Trophoblast cell (in vitro differentiated cells and primary cell): ENCODE measurements around the gene TRAF2.
A peak's percentile ranks its signal among the peaks of the same experiment; 100 is the strongest.

Source experiments
- DNase-seq, 2 donors: peaks; one replicate each; pipeline ENCODE4 v3.0.0-alpha.2; 2016
- H2AFZ ChIP-seq: 2 replicates; pipeline ENCODE4 v1.6.1; 2013; ENCODE audit warnings: low read length, moderate library complexity, mild to moderate bottlenecking; ENCODE audit not compliant: insufficient read depth, poor library complexity
- H2AK5ac ChIP-seq: 2 replicates; pipeline ENCODE4 v1.6.1; 2013; ENCODE audit warnings: mild to moderate bottlenecking, low read length
- H2BK120ac ChIP-seq: 2 replicates; pipeline ENCODE4 v1.6.1; 2013; ENCODE audit warnings: low read length, mild to moderate bottlenecking, moderate library complexity; ENCODE audit not compliant: insufficient read depth, poor library complexity
- H2BK12ac ChIP-seq: 2 replicates; pipeline ENCODE4 v1.6.1; 2013; ENCODE audit warnings: mild to moderate bottlenecking, low read length, moderate library complexity
- H2BK5ac ChIP-seq: 2 replicates; pipeline ENCODE4 v1.6.1; 2013; ENCODE audit warnings: low read length, low read depth, moderate library complexity, mild to moderate bottlenecking; ENCODE audit not compliant: poor library complexity
- H3K14ac ChIP-seq: 2 replicates; pipeline ENCODE4 v1.6.1; 2013; ENCODE audit warnings: mild to moderate bottlenecking, low read length
- H3K18ac ChIP-seq: 2 replicates; pipeline ENCODE4 v1.6.1; 2013; ENCODE audit warnings: mild to moderate bottlenecking, low read length
- H3K23ac ChIP-seq: 2 replicates; pipeline ENCODE4 v1.6.1; 2013; ENCODE audit warnings: low read length
- H3K27ac ChIP-seq: 2 replicates; pipeline ENCODE4 v1.5.1; 2013; ENCODE audit warnings: low read depth, mild to moderate bottlenecking, inconsistent platforms, low read length, moderate library complexity
- H3K27me3 ChIP-seq: 2 replicates; pipeline ENCODE4 v1.6.1; 2013; ENCODE audit warnings: inconsistent platforms, mild to moderate bottlenecking, low read length, moderate library complexity; ENCODE audit not compliant: insufficient read depth
- H3K36me3 ChIP-seq, 2 experiments: 1 replicate in 1 of 2; 2 replicates in 1 of 2; pipeline ENCODE4 v1.6.1; 2013; ENCODE audit warnings: low read length in 2 of 2, mild to moderate bottlenecking in 2 of 2, moderate library complexity in 1 of 2; ENCODE audit not compliant: insufficient read depth in 2 of 2, control insufficient read depth in 1 of 2
- H3K4ac ChIP-seq: 2 replicates; pipeline ENCODE4 v1.6.1; 2013; ENCODE audit warnings: low read depth, mild to moderate bottlenecking, low read length, moderate library complexity
- H3K4me1 ChIP-seq, 2 experiments: 1 replicate in 1 of 2; 2 replicates in 1 of 2; pipeline ENCODE4 v1.6.1; 2013; ENCODE audit warnings: low read length in 2 of 2, mild to moderate bottlenecking in 2 of 2, moderate library complexity in 1 of 2; ENCODE audit not compliant: insufficient read depth in 2 of 2, control insufficient read depth in 1 of 2
- H3K4me2 ChIP-seq: 2 replicates; pipeline ENCODE4 v1.6.1; 2013; ENCODE audit warnings: inconsistent platforms, mild to moderate bottlenecking, low read length, moderate library complexity
- H3K4me3 ChIP-seq: 2 replicates; pipeline ENCODE4 v1.5.1; 2013; ENCODE audit warnings: mild to moderate bottlenecking, low read depth, low read length, inconsistent platforms
- H3K79me1 ChIP-seq: one replicate; pipeline ENCODE4 v1.6.1; 2013; ENCODE audit warnings: low read length
- H3K79me2 ChIP-seq: 2 replicates; pipeline ENCODE4 v1.6.1; 2013; ENCODE audit warnings: low read length, mild to moderate bottlenecking; ENCODE audit not compliant: control insufficient read depth, insufficient read depth, poor library complexity
- H3K9ac ChIP-seq: 2 replicates; pipeline ENCODE4 v1.6.1; 2013; ENCODE audit warnings: mild to moderate bottlenecking, low read length
- H3K9me3 ChIP-seq: 2 replicates; pipeline ENCODE4 v1.6.1; 2013; ENCODE audit warnings: low read depth, mild to moderate bottlenecking, control low read depth, inconsistent platforms, low read length; ENCODE audit not compliant: insufficient read depth
- H4K12ac ChIP-seq: 2 replicates; pipeline ENCODE4 v1.6.1; 2013; ENCODE audit warnings: low read depth, mild to moderate bottlenecking, low read length, moderate library complexity
- H4K8ac ChIP-seq: 2 replicates; pipeline ENCODE4 v1.6.1; 2013; ENCODE audit warnings: low read depth, mild to moderate bottlenecking, low read length, moderate library complexity
- H4K91ac ChIP-seq: one replicate; pipeline ENCODE4 v1.6.1; 2013; ENCODE audit warnings: low read depth, mild to moderate bottlenecking, low read length, moderate library complexity
- WGBS: extraction: QIAGEN DNeasy Blood & Tissue Kit; methylation state at CpG from one replicate; pipeline ENCODE4 v1.1.7; 2013; ENCODE audit warnings: missing lambda C conversion rate; ENCODE audit not compliant: insufficient read length, insufficient coverage; ENCODE audit errors: extremely low coverage; 5-methylcytosine and 5-hydroxymethylcytosine counted together

TRAF2 gene

DNA sequence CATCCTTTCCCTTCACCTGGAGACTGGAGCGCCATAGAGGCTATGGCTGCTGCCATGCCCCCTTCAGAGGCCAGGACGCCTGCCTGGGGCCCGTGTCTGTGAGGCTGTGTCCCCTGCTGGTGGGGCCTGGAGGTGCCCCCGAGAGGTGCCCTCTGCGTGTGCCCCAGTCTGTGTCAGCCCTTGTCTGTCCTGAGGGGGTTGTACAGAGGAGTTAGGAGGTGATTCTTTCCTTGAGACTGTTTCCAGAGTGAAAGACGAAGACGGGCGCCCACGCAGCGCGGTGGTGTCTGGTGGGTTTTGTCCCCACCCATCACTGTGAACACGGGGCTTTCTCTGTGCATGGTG lies 24.6 kb downstream of the TRAF2 start:
- DNase-seq, result no peak
- Histone ChIP-seq H3K18ac (no peak overlapping the region), H3K36me3 (peaks cover 66 to 68% of the 10 kb centered on the region in 2 experiments), H3K79me1 (no peaks in the 10 kb centered on the region), H4K12ac (no peak overlapping the region), H3K27me3 (no peaks in the 10 kb centered on the region), H3K27ac (no peak overlapping the region), H3K23ac (no peak overlapping the region), H2BK5ac (no peak overlapping the region), H3K14ac (no peak overlapping the region), H3K4ac (no peak overlapping the region), H3K9me3 (no peaks in the 10 kb centered on the region), H3K4me1 (no peaks in the 10 kb centered on the region), H4K8ac (no peak overlapping the region), H2BK120ac (no peak overlapping the region), H4K91ac (no peak overlapping the region), H2AFZ (no peak overlapping the region), H3K79me2 (no peaks in the 10 kb centered on the region), H2AK5ac (no peak overlapping the region), H3K4me2 (no peak overlapping the region), H3K9ac (no peak overlapping the region), H2BK12ac (no peak overlapping the region), H3K4me3 (no peak overlapping the region)
- WGBS, result no CpG with 5 or more reads among the region's 12 CpGs

DNA sequence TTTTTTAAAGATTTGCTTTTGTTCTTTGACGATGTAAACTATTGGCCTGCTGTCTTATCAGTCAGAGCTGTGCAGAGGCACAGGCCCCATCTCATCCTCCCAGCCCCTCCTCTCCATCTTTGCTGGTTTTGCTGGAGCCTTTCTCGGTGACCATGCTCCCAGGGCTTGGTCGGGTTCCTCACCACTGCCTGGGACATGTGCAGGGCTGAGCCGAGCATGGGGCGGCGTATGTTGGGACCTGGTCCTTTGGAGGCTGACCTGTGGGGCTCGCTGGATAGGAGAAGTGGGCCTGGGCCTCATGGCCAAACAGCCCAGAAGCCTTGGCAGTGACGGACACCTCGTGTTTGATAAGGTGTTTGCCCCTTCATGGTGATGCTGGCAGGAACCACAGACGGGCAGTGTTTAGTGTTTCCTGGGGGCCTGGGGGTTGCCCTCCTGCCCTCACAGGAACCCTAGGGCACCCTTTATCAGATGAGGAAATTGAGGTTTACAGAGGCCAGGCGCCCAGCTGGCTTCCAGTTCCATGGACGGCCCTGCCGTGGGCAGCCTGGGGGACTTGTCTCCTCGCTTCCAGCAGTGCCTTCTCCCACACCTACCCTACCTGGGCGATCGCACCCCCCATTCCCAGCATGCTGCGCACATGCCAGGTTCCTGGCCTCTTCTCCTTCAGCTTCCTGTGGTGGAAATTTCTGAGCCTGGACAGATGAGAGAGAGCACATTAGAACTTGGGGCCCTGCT lies 27.6 kb downstream of the TRAF2 start:
- no peak overlapping the region for H3K23ac ChIP-seq
- H3K4me3 ChIP-seq, result no peak overlapping the region
- no peak overlapping the region for H4K8ac ChIP-seq
- no peak overlapping the region for H2BK120ac ChIP-seq
- no peak overlapping the region for H3K4ac ChIP-seq
- H3K9ac ChIP-seq, result no peak overlapping the region
- no peaks in the 10 kb centered on the region for H3K79me2 ChIP-seq
- no peaks in the 10 kb centered on the region for H3K4me1 ChIP-seq
- H3K18ac ChIP-seq, result no peak overlapping the region
- H3K79me1 ChIP-seq, result no peaks in the 10 kb centered on the region
- no peak overlapping the region for H2BK5ac ChIP-seq
- H4K12ac ChIP-seq, result no peak overlapping the region
- H4K91ac ChIP-seq, result no peak overlapping the region
- H3K27me3 ChIP-seq, result no peaks in the 10 kb centered on the region
- no peak overlapping the region for H3K4me2 ChIP-seq
- no CpG with 5 or more reads among the region's 17 CpGs for WGBS
- no peak for DNase-seq
- peaks cover 62 to 66% of the 10 kb centered on the region in 2 experiments for H3K36me3 ChIP-seq
- H2AFZ ChIP-seq, result no peak overlapping the region
- H2AK5ac ChIP-seq, result no peak overlapping the region
- no peak overlapping the region for H3K27ac ChIP-seq
- no peak overlapping the region for H3K14ac ChIP-seq
- peaks cover 2% of the 10 kb centered on the region for H3K9me3 ChIP-seq
- H2BK12ac ChIP-seq, result no peak overlapping the region

GRCh38 chr9:136915632-136916329 lies 29.5 kb downstream of the TRAF2 start:
- Histone ChIP-seq H3K4me1 (no peaks in the 10 kb centered on the region), H3K27ac (no peak overlapping the region), H3K79me2 (no peaks in the 10 kb centered on the region), H3K18ac (no peak overlapping the region), H3K9ac (no peak overlapping the region), H2BK5ac (no peak overlapping the region), H3K27me3 (no peaks in the 10 kb centered on the region), H4K91ac (no peak overlapping the region), H2AK5ac (no peak overlapping the region), H2AFZ (no peak overlapping the region), H3K9me3 (peaks cover 2% of the 10 kb centered on the region), H4K12ac (no peak overlapping the region), H3K36me3 (peaks cover 59 to 61% of the 10 kb centered on the region in 2 experiments), H3K23ac (no peak overlapping the region), H4K8ac (no peak overlapping the region), H3K79me1 (no peaks in the 10 kb centered on the region), H3K14ac (no peak overlapping the region), H3K4ac (no peak overlapping the region), H2BK120ac (no peak overlapping the region), H2BK12ac (no peak overlapping the region), H3K4me3 (peak overlapping the region; percentile 39), H3K4me2 (no peak overlapping the region)
- DNase-seq, result no peak
- WGBS, result no CpG with 5 or more reads among the region's 21 CpGs

DNA sequence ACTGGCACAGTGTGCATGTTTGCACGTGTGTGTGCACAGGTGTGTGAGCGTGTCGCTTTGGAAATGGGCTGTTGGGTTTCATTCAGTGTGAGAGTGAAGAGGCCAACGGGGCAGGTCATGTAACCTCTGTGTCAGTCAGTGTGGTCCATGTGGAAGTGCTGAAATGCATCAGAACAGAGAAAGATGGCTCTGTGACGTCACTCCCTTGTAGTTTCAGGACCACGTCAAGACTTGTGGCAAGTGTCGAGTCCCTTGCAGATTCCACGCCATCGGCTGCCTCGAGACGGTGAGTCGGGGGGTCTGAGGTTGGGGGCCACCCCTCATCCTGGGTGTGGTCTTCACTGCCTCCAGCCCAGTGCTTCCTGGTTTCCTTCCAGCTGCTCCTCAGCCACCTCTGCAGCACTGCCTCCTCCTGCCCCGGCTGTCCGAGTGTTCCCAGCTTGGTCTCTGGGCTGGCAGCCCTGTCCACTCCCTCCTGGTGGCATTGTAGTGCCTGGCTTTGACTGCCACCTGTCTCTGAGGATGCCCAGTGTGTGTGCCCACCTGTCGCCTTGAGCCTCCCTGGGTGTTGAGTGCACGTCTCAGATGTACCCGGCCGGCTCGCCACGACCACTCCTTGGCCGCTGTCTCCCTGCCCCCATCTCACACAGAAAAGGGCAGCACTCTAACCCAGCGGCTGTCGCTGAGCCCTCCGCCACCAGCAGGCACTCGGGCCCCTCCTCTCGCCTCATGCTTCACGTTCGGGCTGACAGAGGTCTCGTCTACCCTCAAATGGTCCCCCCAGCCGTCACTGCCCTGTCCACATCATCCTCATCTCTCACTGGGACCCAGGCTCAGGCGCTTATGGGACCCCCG lies 30.2 kb downstream of the TRAF2 start:
- no peak overlapping the region for H3K4ac ChIP-seq
- H3K4me1 ChIP-seq, result no peaks in the 10 kb centered on the region
- H3K27ac ChIP-seq, result no peak overlapping the region
- no peak overlapping the region for H3K9ac ChIP-seq
- no peak overlapping the region for H4K91ac ChIP-seq
- H3K27me3 ChIP-seq, result no peaks in the 10 kb centered on the region
- H3K14ac ChIP-seq, result no peak overlapping the region
- H2BK5ac ChIP-seq, result no peak overlapping the region
- H3K9me3 ChIP-seq, result peaks cover 2% of the 10 kb centered on the region
- H2AK5ac ChIP-seq, result no peak overlapping the region
- no CpG with 5 or more reads among the region's 32 CpGs for WGBS
- H3K4me3 ChIP-seq, result peak overlapping the region; percentile 39
- H2BK120ac ChIP-seq, result no peak overlapping the region
- peaks cover 60 to 63% of the 10 kb centered on the region in 2 experiments for H3K36me3 ChIP-seq
- no peak for DNase-seq
- no peak overlapping the region for H4K8ac ChIP-seq
- no peak overlapping the region for H4K12ac ChIP-seq
- H3K18ac ChIP-seq, result no peak overlapping the region
- H3K79me2 ChIP-seq, result no peaks in the 10 kb centered on the region
- no peak overlapping the region for H2AFZ ChIP-seq
- no peak overlapping the region for H3K23ac ChIP-seq
- no peak overlapping the region for H2BK12ac ChIP-seq
- no peak overlapping the region for H3K4me2 ChIP-seq
- H3K79me1 ChIP-seq, result no peaks in the 10 kb centered on the region
